H1 (cell line): Measurements from ENCODE around the gene RPL32. TPM values are rescaled to one million over a fixed set of nuclear protein-coding genes. Genes with fewer than 3 reads are reported as not detected.

ENCODE experiments used
- CTCF ChIA-PET: fragments of 300-600 bp; sonication (Branson Sonifier 250); formaldehyde crosslinking; loops from one replicate; lab custom pipeline; 2021; ENCODE audit not compliant: partially characterized antibody; lab: Charles Lee
- POLR2A ChIA-PET: fragments of 300-600 bp; sonication (Branson Sonifier 250); formaldehyde crosslinking; loops from one replicate; lab custom pipeline; 2021; ENCODE audit warnings: inconsistent platforms; ENCODE audit not compliant: partially characterized antibody; lab: Charles Lee
- DNase-seq, 2 experiments: peaks; one replicate each; pipeline versions ENCODE4 v3.0.0 to v3.0.0-alpha.2; 2010 to 2022; ENCODE audit warnings: low spot score in 2 of 2, low read depth in 1 of 2, mixed read lengths in 1 of 2
- FAIRE-seq: peaks from 2 replicates; lab custom pipeline; 2011; peaks lifted over from hg19 to GRCh38; lab: Jason Lieb, UNC
- H2AFZ ChIP-seq: 2 replicates; pipeline ENCODE4 v1.8.1; 2012; ENCODE audit warnings: low read length, inconsistent platforms
- H2AK5ac ChIP-seq: 2 replicates; pipeline ENCODE4 v1.6.1; 2013; ENCODE audit warnings: low read depth, low read length
- H2BK120ac ChIP-seq: replicated peaks from 2 replicates; pipeline ENCODE3; 2013; ENCODE audit warnings: low read depth, low read length, inconsistent platforms
- H2BK12ac ChIP-seq: 2 replicates; pipeline ENCODE4 v1.6.1; 2013; ENCODE audit warnings: low read depth, low read length
- H2BK15ac ChIP-seq: 2 replicates; pipeline ENCODE4 v1.6.1; 2013; ENCODE audit warnings: low read length
- H2BK20ac ChIP-seq: 2 replicates; pipeline ENCODE4 v1.6.1; 2013; ENCODE audit warnings: low read length
- H2BK5ac ChIP-seq: 2 replicates; pipeline ENCODE4 v1.6.1; 2013; ENCODE audit warnings: low read depth, low read length
- H3K14ac ChIP-seq: 2 replicates; pipeline ENCODE4 v1.6.1; 2013; ENCODE audit warnings: inconsistent platforms; ENCODE audit not compliant: insufficient read length
- H3K18ac ChIP-seq: 2 replicates; pipeline ENCODE4 v1.6.1; 2013; ENCODE audit warnings: low read length; ENCODE audit errors: extremely low read depth
- H3K23ac ChIP-seq: 2 replicates; pipeline ENCODE4 v1.6.1; 2013; ENCODE audit warnings: inconsistent platforms; ENCODE audit not compliant: insufficient read length
- H3K23me2 ChIP-seq: 2 replicates; pipeline ENCODE4 v1.6.1; 2013; ENCODE audit warnings: low read depth, low read length
- H3K27ac ChIP-seq: 2 replicates; pipeline ENCODE4 v1.6.1; 2011; ENCODE audit warnings: low read depth, low read length, inconsistent platforms
- H3K27me3 ChIP-seq, 4 experiments: replicated peaks in 1 of 4; 1 replicate in 1 of 4; 2 replicates in 3 of 4; pipeline versions ENCODE4 v1.6.1 to v1.8.1; 2011 to 2013; ENCODE audit warnings: low read length in 3 of 4, mild to moderate bottlenecking in 3 of 4, inconsistent platforms in 2 of 4, mixed read lengths in 2 of 4, moderate library complexity in 1 of 4; ENCODE audit not compliant: control insufficient read depth in 3 of 4, insufficient read depth in 3 of 4; ENCODE audit errors: extremely low read depth in 1 of 4
- H3K36me3 ChIP-seq, 4 experiments: 2 replicates each; pipeline versions ENCODE4 v1.6.1 to v1.8.1; 2011 to 2013; ENCODE audit warnings: mild to moderate bottlenecking in 4 of 4, low read length in 3 of 4, moderate library complexity in 2 of 4, control low read depth in 1 of 4, inconsistent platforms in 1 of 4; ENCODE audit not compliant: insufficient read depth in 4 of 4, control insufficient read depth in 2 of 4
- H3K4ac ChIP-seq: replicated peaks from 2 replicates; pipeline ENCODE3; 2013; ENCODE audit warnings: low read length, low read depth, mixed read lengths, inconsistent platforms; ENCODE audit not compliant: insufficient read length
- H3K4me1 ChIP-seq, 4 experiments: replicated peaks in 1 of 4; 1 replicate in 1 of 4; 2 replicates in 3 of 4; pipeline versions ENCODE4 v1.6.1 to v1.8.1; 2011 to 2013; ENCODE audit warnings: low read length in 3 of 4, inconsistent platforms in 2 of 4, mixed read lengths in 1 of 4; ENCODE audit not compliant: insufficient read depth in 4 of 4, control insufficient read depth in 3 of 4
- H3K4me2 ChIP-seq, 2 experiments: 2 replicates each; pipeline versions ENCODE4 v1.6.1 to v1.8.1; 2011 to 2013; ENCODE audit warnings: low read depth in 2 of 2, low read length in 2 of 2, control low read depth in 1 of 2, inconsistent platforms in 1 of 2, mild to moderate bottlenecking in 1 of 2; ENCODE audit not compliant: insufficient read depth in 1 of 2
- H3K4me3 ChIP-seq, 4 experiments: fragments of 200-600, 300-600 bp in 1 of 4; sonication (generic), shearing (Covaris generic), sonication (Bioruptor Twin) in 1 of 4; 2 replicates each; pipeline versions ENCODE4 v1.5.1 to v1.8.1; 2011 to 2016; ENCODE audit warnings: low read length in 4 of 4, low read depth in 3 of 4, control low read depth in 2 of 4, inconsistent platforms in 2 of 4, mild to moderate bottlenecking in 2 of 4, mixed read lengths in 1 of 4, moderate library complexity in 1 of 4; ENCODE audit not compliant: insufficient read depth in 2 of 4; ENCODE audit errors: extremely low read depth in 1 of 4
- H3K56ac ChIP-seq: replicated peaks from 2 replicates; pipeline ENCODE3; 2013; ENCODE audit warnings: low read depth, mild to moderate bottlenecking, mixed read lengths, low read length, inconsistent platforms; ENCODE audit not compliant: insufficient read length
- H3K79me1 ChIP-seq: 2 replicates; pipeline ENCODE4 v1.6.1; 2013; ENCODE audit warnings: low read depth, low read length, control low read depth
- H3K79me2 ChIP-seq, 2 experiments: 2 replicates each; pipeline versions ENCODE4 v1.6.1 to v1.8.1; 2012 to 2013; ENCODE audit warnings: low read length in 2 of 2, mild to moderate bottlenecking in 2 of 2, inconsistent platforms in 1 of 2; ENCODE audit not compliant: insufficient read depth in 2 of 2, control insufficient read depth in 1 of 2
- H3K9ac ChIP-seq, 4 experiments: replicated peaks in 1 of 4; 1 replicate in 1 of 4; 2 replicates in 3 of 4; pipeline versions ENCODE4 v1.6.1 to v1.8.1; 2011 to 2013; ENCODE audit warnings: low read depth in 3 of 4, low read length in 3 of 4, control low read depth in 2 of 4, mild to moderate bottlenecking in 2 of 4, moderate library complexity in 2 of 4, inconsistent platforms in 1 of 4; ENCODE audit errors: extremely low read depth in 1 of 4
- H3K9me3 ChIP-seq, 2 experiments: 2 replicates each; pipeline versions ENCODE4 v1.6.1 to v1.8.1; 2012 to 2013; ENCODE audit warnings: mild to moderate bottlenecking in 2 of 2, moderate library complexity in 2 of 2, control low read depth in 1 of 2, inconsistent platforms in 1 of 2, low read depth in 1 of 2, low read length in 1 of 2, mixed read lengths in 1 of 2; ENCODE audit not compliant: insufficient read depth in 2 of 2
- H4K20me1 ChIP-seq, 2 experiments: replicated peaks in 1 of 2; 2 replicates each; pipeline versions ENCODE3 to v1.8.1; 2011 to 2013; ENCODE audit warnings: inconsistent platforms in 2 of 2, low read length in 2 of 2, mild to moderate bottlenecking in 1 of 2; ENCODE audit not compliant: insufficient read depth in 2 of 2, control insufficient read depth in 1 of 2
- H4K5ac ChIP-seq: 2 replicates; pipeline ENCODE4 v1.6.1; 2013; ENCODE audit warnings: low read length, low read depth, mixed read lengths, inconsistent platforms; ENCODE audit not compliant: insufficient read length
- H4K8ac ChIP-seq: 2 replicates; pipeline ENCODE4 v1.8.0; 2013; ENCODE audit warnings: mild to moderate bottlenecking, moderate library complexity, low read length, inconsistent platforms; ENCODE audit not compliant: insufficient read depth; ENCODE audit errors: extremely low read depth
- H4K91ac ChIP-seq: replicated peaks from 2 replicates; pipeline ENCODE3; 2013; ENCODE audit warnings: low read length, mixed read lengths, inconsistent platforms; ENCODE audit not compliant: insufficient read length
- BCL11A ChIP-seq, 2 experiments: IDR thresholded peaks; one replicate each; pipeline ENCODE4 v1.6.1; 2011; ENCODE audit warnings: low read depth in 2 of 2, low read length in 2 of 2, mild to moderate bottlenecking in 2 of 2
- HDAC2 ChIP-seq, 2 experiments: fragments of 300-600 bp in 1 of 2; sonication (generic) in 1 of 2; IDR thresholded peaks; 2 replicates each; pipeline ENCODE4 v1.6.1; 2011 to 2012; ENCODE audit warnings: low read depth in 2 of 2, low read length in 2 of 2, mild to moderate bottlenecking in 2 of 2, moderate library complexity in 2 of 2, borderline replicate concordance in 1 of 2, inconsistent platforms in 1 of 2
- POLR2A ChIP-seq, 2 experiments: IDR thresholded peaks; 1 replicate in 1 of 2; 2 replicates in 1 of 2; pipeline ENCODE4 v1.6.1; 2011; ENCODE audit warnings: low read depth in 2 of 2, low read length in 2 of 2, mild to moderate bottlenecking in 2 of 2; ENCODE audit errors: control extremely low read depth in 1 of 2
- POLR2AphosphoS5 ChIP-seq: IDR thresholded peaks from 2 replicates; pipeline ENCODE4 v1.6.1; 2011; ENCODE audit warnings: low read depth, low read length
- SIN3A ChIP-seq, 2 experiments: IDR thresholded peaks in 1 of 2; conservative IDR thresholded peaks in 1 of 2; 2 replicates each; pipeline ENCODE4 v1.6.1; 2011 to 2012; ENCODE audit warnings: low read length in 2 of 2, improper control_type of control experiment in 1 of 2, low read depth in 1 of 2, mild to moderate bottlenecking in 1 of 2
- WGBS, 2 experiments: shearing (Covaris generic) in 1 of 2; methylation state at CpG; one replicate each; pipeline versions ENCODE4 v1.1.6 to v1.1.7; 2013 to 2015; ENCODE audit warnings: low lambda C conversion rate in 2 of 2, mixed read lengths in 2 of 2, inconsistent platforms in 1 of 2, low coverage in 1 of 2, missing lambda C conversion rate in 1 of 2; ENCODE audit not compliant: insufficient replicate concordance in 2 of 2, insufficient coverage in 1 of 2, insufficient read length in 1 of 2; ENCODE audit errors: extremely low coverage in 1 of 2, missing lambda C conversion rate in 1 of 2; 5-methylcytosine and 5-hydroxymethylcytosine counted together
- polyA plus RNA-seq, 7 experiments: library from polyadenylated mRNA; depleted of rRNA in 3 of 7; stranded (reverse) in 5 of 7; unstranded in 2 of 7; fragments of >200 nt in 5 of 7; fragments of 200-250 nt in 2 of 7; gene quantifications; 1 replicate in 5 of 7; 2 replicates in 1 of 7; 4 replicates in 1 of 7; pipeline versions ENCODE4 v1.2.1 to v1.2.3, GENCODE V29; 2011 to 2013; ENCODE audit warnings: missing spikeins in 2 of 7, mixed read lengths in 2 of 7
- total RNA-seq: library from RNA; stranded (reverse); fragmentation: NEBNext Ultra II Directional; extraction: Animal tissue kit (Norgen Biotek cat#: 25700); gene quantifications from 2 replicates; pipeline ENCODE4 v1.2.1, GENCODE V29; 2021
- TF ChIP-seq, protein P1 (sequence below), 3 experiments: IDR thresholded peaks; 1 replicate in 2 of 3; 2 replicates in 1 of 3; pipeline versions ENCODE4 v1.5.1 to v1.6.1; 2011; ENCODE audit warnings: low read length in 3 of 3, mild to moderate bottlenecking in 3 of 3, inconsistent platforms in 2 of 3, low read depth in 1 of 3, moderate library complexity in 1 of 3; ENCODE audit not compliant: insufficient read depth in 1 of 3; ENCODE audit errors: control extremely low read depth in 1 of 3

Gene RPL32
- total and polyA plus RNA-seq, 2 of the 8 experiments (the other 6 are each of a cell fraction or from before 2014, with no cell fraction given) = 1,443 to 2,043 TPM

- Histone ChIP-seq H2AFZ (no peak overlapping the region), H3K4me2 (no peak overlapping the region), H3K23me2 (peaks cover 8% of the 10 kb centered on the region; the same call in 1 of the 2 replicates), H3K18ac (no peak overlapping the region), H3K56ac (no peak overlapping the region), H3K23ac (no peak overlapping the region), H4K5ac (no peak overlapping the region), H3K79me2 (peaks cover 9 to 46% of the 10 kb centered on the region in 2 experiments), H3K4ac (no peak overlapping the region), H3K4me1 (peaks cover 10 to 23% (median 14%) of the 10 kb centered on the region in 4 experiments), H3K27ac (no peak overlapping the region), H4K8ac (no peak overlapping the region; the same call in 1 of the 2 replicates), H2BK5ac (no peak overlapping the region), H2BK20ac (no peak overlapping the region), H2AK5ac (no peak overlapping the region), H3K14ac (no peak overlapping the region), H3K9me3 (no peaks in the 10 kb centered on the region), H2BK120ac (no peak overlapping the region), H4K20me1 (peaks cover 23 to 46% of the 10 kb centered on the region in 2 experiments), H2BK15ac (no peak overlapping the region), H3K27me3 (no peaks in the 10 kb centered on the region), H3K4me3 (no peak overlapping the region), H4K91ac (no peak overlapping the region), H3K36me3 (peaks cover 66 to 90% (median 75%) of the 10 kb centered on the region in 4 experiments), H3K9ac (no peak overlapping the region), H2BK12ac (no peak overlapping the region), H3K79me1 (peaks cover 12% of the 10 kb centered on the region)
- ChIA-PET CTCF (interaction anchor here (0.7 to 6.5 kb wide), 4 partner anchors 9 to 64 kb away, joined by 3 to 83 read pairs (median 3); no protein-coding TSS in a partner anchor), POLR2A (interaction anchor here (0.8 to 20.9 kb wide), 13 partner anchors 9 to 112 kb away, joined by 3 to 661 read pairs (median 5); no protein-coding TSS in a partner anchor)
- 93% methylated on average over 6 of the region's 6 CpGs; no CpG with 5 or more reads in 1 of the 2 experiments for WGBS, 2 experiments
- TF ChIP-seq POLR2AphosphoS5 (peak; percentile 68), HDAC2 (IDR thresholded peaks at IDR 0.05; ENCODE audit: borderline replicate concordance in 1 of 2, low read depth in 2 of 2, low read length in 2 of 2) (no peak), BCL11A (IDR thresholded peaks at IDR 0.05; ENCODE audit: low read depth in 2 of 2, low read length in 2 of 2) (no peak), POLR2A (IDR thresholded peaks at IDR 0.05; ENCODE audit: control extremely low read depth in 1 of 2, low read depth in 2 of 2, low read length in 2 of 2) (peak in 1 of 2 experiments; percentile 23; a peak in 1 of 3 replicates), SIN3A (conservative IDR thresholded peaks at IDR 0.05 in 1 of 2, IDR thresholded peaks at IDR 0.05 in 1 of 2; ENCODE audit: low read depth in 1 of 2, low read length in 2 of 2) (no peak)
- TF ChIP-seq, protein P1, sequence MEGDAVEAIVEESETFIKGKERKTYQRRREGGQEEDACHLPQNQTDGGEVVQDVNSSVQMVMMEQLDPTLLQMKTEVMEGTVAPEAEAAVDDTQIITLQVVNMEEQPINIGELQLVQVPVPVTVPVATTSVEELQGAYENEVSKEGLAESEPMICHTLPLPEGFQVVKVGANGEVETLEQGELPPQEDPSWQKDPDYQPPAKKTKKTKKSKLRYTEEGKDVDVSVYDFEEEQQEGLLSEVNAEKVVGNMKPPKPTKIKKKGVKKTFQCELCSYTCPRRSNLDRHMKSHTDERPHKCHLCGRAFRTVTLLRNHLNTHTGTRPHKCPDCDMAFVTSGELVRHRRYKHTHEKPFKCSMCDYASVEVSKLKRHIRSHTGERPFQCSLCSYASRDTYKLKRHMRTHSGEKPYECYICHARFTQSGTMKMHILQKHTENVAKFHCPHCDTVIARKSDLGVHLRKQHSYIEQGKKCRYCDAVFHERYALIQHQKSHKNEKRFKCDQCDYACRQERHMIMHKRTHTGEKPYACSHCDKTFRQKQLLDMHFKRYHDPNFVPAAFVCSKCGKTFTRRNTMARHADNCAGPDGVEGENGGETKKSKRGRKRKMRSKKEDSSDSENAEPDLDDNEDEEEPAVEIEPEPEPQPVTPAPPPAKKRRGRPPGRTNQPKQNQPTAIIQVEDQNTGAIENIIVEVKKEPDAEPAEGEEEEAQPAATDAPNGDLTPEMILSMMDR (IDR thresholded peaks at IDR 0.05; ENCODE audit: control extremely low read depth in 1 of 3, insufficient read depth in 1 of 3, low read depth in 1 of 3, low read length in 3 of 3) = no peak
- DNase-seq = no peak
- FAIRE-seq = no peak
These were observed 6.2 kb downstream of the RPL32 start for GRCh38 chr3:12835052-12835665.
